Measurements from ENCODE around the gene TGIF2. TPM values are rescaled to one million over a fixed set of nuclear protein-coding genes. Genes with fewer than 3 reads are reported as not detected.
"Not testable (repeated sequence)": the region's sequence is repeated elsewhere in the genome, so short reads cannot be mapped to it uniquely, and the experiment has no call there.

The TGIF2 gene
- total RNA-seq, 1 donor from 2014 or later: 7.6 TPM

DNA sequence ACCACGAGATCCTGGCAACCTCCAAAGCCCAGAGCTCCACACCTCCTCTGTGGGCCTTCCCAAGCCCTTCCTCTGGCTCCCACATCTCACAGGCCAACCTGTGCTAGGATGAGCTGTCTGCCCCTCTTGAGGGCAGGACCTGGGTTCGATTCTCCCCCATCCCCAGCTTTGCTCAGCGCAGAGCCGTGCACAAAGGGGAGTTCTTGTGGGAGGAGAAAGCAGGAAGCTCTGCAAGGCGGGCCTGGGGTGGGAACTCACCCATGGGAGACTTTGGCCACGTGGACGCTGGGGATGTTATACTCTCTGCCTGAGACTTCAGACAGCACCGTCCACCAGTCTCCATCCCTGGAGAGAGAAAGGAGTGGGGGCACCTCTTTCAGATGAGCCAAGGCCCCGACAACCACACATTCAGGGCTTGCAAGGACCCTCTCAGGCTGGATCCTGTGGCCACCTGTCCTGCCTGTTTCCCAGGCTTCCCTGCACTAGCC lies 59.9 kb downstream of the TGIF2 start:
- DNase-seq (no peak), ATAC-seq (no peak)
- intact Hi-C loops (cut with micrococcal nuclease): no loop called here

GRCh38 chr20:36634342-36634741 lies 60.9 kb downstream of the TGIF2 start:
- ATAC-seq: no peak
- DNase-seq: no peak
- intact Hi-C loops (cut with micrococcal nuclease): no loop called here

GRCh38 chr20:36638876-36639400 lies 65.5 kb downstream of the TGIF2 start:
- ATAC-seq; DNase-seq; intact Hi-C loops (cut with micrococcal nuclease): not testable (repeated sequence)

DNA sequence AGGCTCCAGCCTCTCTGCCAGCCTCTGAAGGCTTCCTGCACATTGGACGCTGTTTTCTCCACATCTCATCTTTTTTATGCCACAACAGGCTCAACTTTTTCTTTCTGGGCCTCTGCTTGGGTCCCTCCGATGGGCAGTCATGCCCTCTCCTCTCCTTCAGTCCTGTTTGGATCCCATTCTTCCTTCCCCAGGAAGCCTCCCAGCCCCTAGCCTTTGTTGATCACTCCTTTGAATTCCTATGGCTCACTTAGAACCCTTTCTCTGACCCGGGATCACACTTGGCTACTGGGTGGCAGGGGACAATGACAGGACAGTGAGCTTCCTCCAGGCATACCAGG lies 68.1 kb downstream of the TGIF2 start:
- ATAC-seq (no peak), DNase-seq (no peak)
- intact Hi-C loops (cut with micrococcal nuclease): no loop called here

GRCh38 chr20:36642136-36642535 lies 68.7 kb downstream of the TGIF2 start:
- no peak for DNase-seq
- intact Hi-C loops (cut with micrococcal nuclease): no loop called here
- ATAC-seq: no peak

Other genes with a start within 250 kb of the TGIF2 start
- 1,967 TPM for gene MYL9, start 32.1 kb upstream of the TGIF2 start, total RNA-seq
- 53.4 TPM for gene RAB5IF, start 32.2 kb downstream of the TGIF2 start, total RNA-seq
- 0.47 TPM for gene SLA2, start 72.6 kb downstream of the TGIF2 start, total RNA-seq
- 35.7 TPM for gene NDRG3, start 172.5 kb downstream of the TGIF2 start, total RNA-seq
- 4.5 TPM for gene DSN1, start 200.2 kb downstream of the TGIF2 start, total RNA-seq